ENCODE measurements around the gene MAGOH.

GRCh38 chr1:53256511-53257453 is 18.5 kb upstream of the MAGOH start:
- TF ChIP-seq, protein P1, sequence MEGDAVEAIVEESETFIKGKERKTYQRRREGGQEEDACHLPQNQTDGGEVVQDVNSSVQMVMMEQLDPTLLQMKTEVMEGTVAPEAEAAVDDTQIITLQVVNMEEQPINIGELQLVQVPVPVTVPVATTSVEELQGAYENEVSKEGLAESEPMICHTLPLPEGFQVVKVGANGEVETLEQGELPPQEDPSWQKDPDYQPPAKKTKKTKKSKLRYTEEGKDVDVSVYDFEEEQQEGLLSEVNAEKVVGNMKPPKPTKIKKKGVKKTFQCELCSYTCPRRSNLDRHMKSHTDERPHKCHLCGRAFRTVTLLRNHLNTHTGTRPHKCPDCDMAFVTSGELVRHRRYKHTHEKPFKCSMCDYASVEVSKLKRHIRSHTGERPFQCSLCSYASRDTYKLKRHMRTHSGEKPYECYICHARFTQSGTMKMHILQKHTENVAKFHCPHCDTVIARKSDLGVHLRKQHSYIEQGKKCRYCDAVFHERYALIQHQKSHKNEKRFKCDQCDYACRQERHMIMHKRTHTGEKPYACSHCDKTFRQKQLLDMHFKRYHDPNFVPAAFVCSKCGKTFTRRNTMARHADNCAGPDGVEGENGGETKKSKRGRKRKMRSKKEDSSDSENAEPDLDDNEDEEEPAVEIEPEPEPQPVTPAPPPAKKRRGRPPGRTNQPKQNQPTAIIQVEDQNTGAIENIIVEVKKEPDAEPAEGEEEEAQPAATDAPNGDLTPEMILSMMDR (IDR thresholded peaks at IDR 0.05), result no peak
- TF ChIP-seq POLR2A (IDR thresholded peaks at IDR 0.05), result no peak
